GM10847 (cell line): Measurements from ENCODE around the gene SAMD13.
A peak's percentile ranks its signal among the peaks of the same experiment; 100 is the strongest.

Experiments used
- POLR2A ChIP-seq: IDR thresholded peaks from 2 replicates; pipeline ENCODE4 v1.6.1; 2011; ENCODE audit not compliant: insufficient read length; ENCODE audit errors: extremely low read depth

The SAMD13 gene

GRCh38 chr1:84271441-84272151, 29.9 kb upstream of the SAMD13 start:
- no peak for TF ChIP-seq POLR2A

- TF ChIP-seq POLR2A: no peak
Measured at GRCh38 chr1:84272401-84272800, 29.1 kb upstream of the SAMD13 start.

GRCh38 chr1:84277343-84278059, 24.0 kb upstream of the SAMD13 start:
- TF ChIP-seq POLR2A: no peak

- TF ChIP-seq POLR2A: no peak
Measured at GRCh38 chr1:84278905-84279304, 22.6 kb upstream of the SAMD13 start.

GRCh38 chr1:84280912-84281311, 20.6 kb upstream of the SAMD13 start:
- no peak for TF ChIP-seq POLR2A

- TF ChIP-seq POLR2A: no peak
Measured at GRCh38 chr1:84282780-84283333, 18.7 kb upstream of the SAMD13 start.

GRCh38 chr1:84283381-84283780, 18.1 kb upstream of the SAMD13 start:
- no peak for TF ChIP-seq POLR2A

GRCh38 chr1:84286071-84286470, 15.4 kb upstream of the SAMD13 start:
- TF ChIP-seq POLR2A: no peak

- no peak for TF ChIP-seq POLR2A
Measured at GRCh38 chr1:84289169-84289785, 12.2 kb upstream of the SAMD13 start.

GRCh38 chr1:84291882-84292655, 9.4 kb upstream of the SAMD13 start:
- no peak for TF ChIP-seq POLR2A

- TF ChIP-seq POLR2A: no peak
Measured at GRCh38 chr1:84293766-84294165, 7.7 kb upstream of the SAMD13 start.

GRCh38 chr1:84294751-84295150, 6.8 kb upstream of the SAMD13 start:
- TF ChIP-seq POLR2A: no peak

- TF ChIP-seq POLR2A: no peak
Measured at GRCh38 chr1:84297546-84298244, 3.8 kb upstream of the SAMD13 start.

GRCh38 chr1:84298328-84298683, 3.2 kb upstream of the SAMD13 start:
- peak; percentile 23 for TF ChIP-seq POLR2A
